H1 (cell line): Measurements from ENCODE around the gene TMPRSS4.

Source experiments
- EZH2 ChIP-seq: fragments of 200-600 bp; sonication (generic); IDR thresholded peaks from 2 replicates; pipeline ENCODE4 v1.7.1; 2012; ENCODE audit warnings: low read depth, mild to moderate bottlenecking, moderate library complexity, low read length, inconsistent platforms; ENCODE audit not compliant: severe bottlenecking
- GABPA ChIP-seq: IDR thresholded peaks from 2 replicates; pipeline ENCODE4 v1.6.1; 2011; ENCODE audit warnings: mild to moderate bottlenecking, low read length, moderate library complexity, borderline replicate concordance; ENCODE audit not compliant: insufficient read depth
- RBBP5 ChIP-seq: IDR thresholded peaks from 2 replicates; pipeline ENCODE4 v1.7.1; 2012; ENCODE audit warnings: low read depth, mild to moderate bottlenecking, inconsistent platforms, low read length, moderate library complexity, borderline replicate concordance
- TAF1 ChIP-seq: IDR thresholded peaks from 2 replicates; pipeline ENCODE4 v1.6.1; 2011; ENCODE audit warnings: mild to moderate bottlenecking, low read depth, low read length
- TF ChIP-seq, protein P1 (sequence below), 3 experiments: IDR thresholded peaks; 1 replicate in 2 of 3; 2 replicates in 1 of 3; pipeline versions ENCODE4 v1.5.1 to v1.6.1; 2011; ENCODE audit warnings: low read length in 3 of 3, mild to moderate bottlenecking in 3 of 3, inconsistent platforms in 2 of 3, low read depth in 1 of 3, moderate library complexity in 1 of 3; ENCODE audit not compliant: insufficient read depth in 1 of 3; ENCODE audit errors: control extremely low read depth in 1 of 3

DNA sequence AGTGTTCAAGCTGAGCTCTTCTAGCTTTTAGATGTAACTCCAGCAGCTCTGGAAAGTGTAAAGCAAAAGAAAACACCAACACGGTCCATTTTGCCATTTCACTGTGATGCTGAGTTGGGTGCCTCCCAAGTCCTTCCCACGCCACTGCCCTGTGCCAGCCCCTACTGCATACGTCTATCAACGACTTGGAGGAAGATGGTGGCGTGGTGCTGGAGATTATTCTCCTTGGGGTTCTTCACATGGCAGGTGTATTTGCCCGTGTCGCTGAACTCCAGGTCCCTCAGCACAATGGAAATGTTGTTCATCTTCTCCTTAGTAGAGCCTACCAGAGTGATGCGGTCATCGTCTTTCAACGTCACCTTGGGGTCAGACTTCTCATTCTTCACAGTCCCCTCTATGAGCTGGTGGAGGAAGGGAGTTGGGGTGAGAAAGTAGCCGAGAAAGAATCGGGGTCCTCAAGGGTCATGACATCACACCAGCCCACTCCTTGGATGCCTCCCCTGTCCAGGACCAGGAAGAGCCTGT lies 66.8 kb downstream of the TMPRSS4 start:
- TF ChIP-seq EZH2 (no peak), RBBP5 (no peak), GABPA (no peak), TAF1 (no peak)
- TF ChIP-seq, protein P1, sequence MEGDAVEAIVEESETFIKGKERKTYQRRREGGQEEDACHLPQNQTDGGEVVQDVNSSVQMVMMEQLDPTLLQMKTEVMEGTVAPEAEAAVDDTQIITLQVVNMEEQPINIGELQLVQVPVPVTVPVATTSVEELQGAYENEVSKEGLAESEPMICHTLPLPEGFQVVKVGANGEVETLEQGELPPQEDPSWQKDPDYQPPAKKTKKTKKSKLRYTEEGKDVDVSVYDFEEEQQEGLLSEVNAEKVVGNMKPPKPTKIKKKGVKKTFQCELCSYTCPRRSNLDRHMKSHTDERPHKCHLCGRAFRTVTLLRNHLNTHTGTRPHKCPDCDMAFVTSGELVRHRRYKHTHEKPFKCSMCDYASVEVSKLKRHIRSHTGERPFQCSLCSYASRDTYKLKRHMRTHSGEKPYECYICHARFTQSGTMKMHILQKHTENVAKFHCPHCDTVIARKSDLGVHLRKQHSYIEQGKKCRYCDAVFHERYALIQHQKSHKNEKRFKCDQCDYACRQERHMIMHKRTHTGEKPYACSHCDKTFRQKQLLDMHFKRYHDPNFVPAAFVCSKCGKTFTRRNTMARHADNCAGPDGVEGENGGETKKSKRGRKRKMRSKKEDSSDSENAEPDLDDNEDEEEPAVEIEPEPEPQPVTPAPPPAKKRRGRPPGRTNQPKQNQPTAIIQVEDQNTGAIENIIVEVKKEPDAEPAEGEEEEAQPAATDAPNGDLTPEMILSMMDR (IDR thresholded peaks at IDR 0.05; ENCODE audit: control extremely low read depth in 1 of 3, insufficient read depth in 1 of 3, low read depth in 1 of 3, low read length in 3 of 3) = no peak
